Measurements from ENCODE around the gene ADGRG6. TPM values are rescaled to one million over a fixed set of nuclear protein-coding genes. Genes with fewer than 3 reads are reported as not detected.

ADGRG6 gene
- total RNA-seq, 1 experiment from 2014 or later: 2.5 TPM

- no peak overlapping the region for H3K4me2 ChIP-seq (ENCODE audit: insufficient read depth, insufficient read length, low read length)
- no peaks in the 10 kb centered on the region for H4K20me1 ChIP-seq (ENCODE audit: control insufficient read depth, insufficient read depth, insufficient read length)
- no peak overlapping the region for H2BK12ac ChIP-seq (ENCODE audit: insufficient read length, low read depth, low read length)
- no peak overlapping the region for H3K56ac ChIP-seq (ENCODE audit: insufficient read length, low read depth, low read length)
- no peak overlapping the region for H4K5ac ChIP-seq (ENCODE audit: insufficient read length, low read depth, low read length)
- H2BK120ac ChIP-seq (ENCODE audit: low read depth, low read length, poor library complexity, severe bottlenecking): no peak overlapping the region
- no peak overlapping the region for H3K14ac ChIP-seq (ENCODE audit: insufficient read depth, low read length)
- no peaks in the 10 kb centered on the region for H3K9me3 ChIP-seq (ENCODE audit: control insufficient read depth, low read depth, low read length)
- no peak overlapping the region for H4K8ac ChIP-seq (replicated peaks; ENCODE audit: insufficient read length, low read depth, low read length)
- H3K79me2 ChIP-seq (ENCODE audit: insufficient read depth, low read length): no peaks in the 10 kb centered on the region
- no peak overlapping the region for H2BK5ac ChIP-seq (ENCODE audit: insufficient read length, low read length)
- H3K18ac ChIP-seq (ENCODE audit: insufficient read length, low read depth, low read length): no peak overlapping the region
- no peaks in the 10 kb centered on the region for H3K79me1 ChIP-seq (ENCODE audit: insufficient read depth, low read depth, low read length, poor library complexity, severe bottlenecking)
- no peak overlapping the region for H3K9ac ChIP-seq (ENCODE audit: extremely low read depth, insufficient read length, low read length)
- H3K23me2 ChIP-seq (ENCODE audit: insufficient read length, low read depth, low read length, poor library complexity, severe bottlenecking): no peaks in the 10 kb centered on the region
- H3K27me3 ChIP-seq (ENCODE audit: insufficient read depth, low read length): no peaks in the 10 kb centered on the region
- H4K91ac ChIP-seq (ENCODE audit: insufficient read length, low read depth, low read length): no peak overlapping the region
- H2AK5ac ChIP-seq (ENCODE audit: insufficient read length, low read length): no peak overlapping the region
- no peak overlapping the region for H3K23ac ChIP-seq (ENCODE audit: insufficient read length, low read depth, low read length)
- DNase-seq: no peak
- H2AFZ ChIP-seq (ENCODE audit: low read length): no peak overlapping the region
- Mint-ChIP-seq H3K4me1 (peaks cover 3 to 15% of the 10 kb centered on the region in 2 experiments; a peak in 3 of 4 replicates), H3K4me3 (no peak overlapping the region), H3K9me3 (no peaks in the 10 kb centered on the region), H3K27ac (no peak overlapping the region), H3K36me3 (ENCODE audit: insufficient read depth in 1 of 3, low read depth in 3 of 3) (no peaks in the 10 kb centered on the region; a peak in 1 of 7 replicates), H3K27me3 (ENCODE audit: low read depth) (no peaks in the 10 kb centered on the region)
- TF ChIP-seq, protein P1, sequence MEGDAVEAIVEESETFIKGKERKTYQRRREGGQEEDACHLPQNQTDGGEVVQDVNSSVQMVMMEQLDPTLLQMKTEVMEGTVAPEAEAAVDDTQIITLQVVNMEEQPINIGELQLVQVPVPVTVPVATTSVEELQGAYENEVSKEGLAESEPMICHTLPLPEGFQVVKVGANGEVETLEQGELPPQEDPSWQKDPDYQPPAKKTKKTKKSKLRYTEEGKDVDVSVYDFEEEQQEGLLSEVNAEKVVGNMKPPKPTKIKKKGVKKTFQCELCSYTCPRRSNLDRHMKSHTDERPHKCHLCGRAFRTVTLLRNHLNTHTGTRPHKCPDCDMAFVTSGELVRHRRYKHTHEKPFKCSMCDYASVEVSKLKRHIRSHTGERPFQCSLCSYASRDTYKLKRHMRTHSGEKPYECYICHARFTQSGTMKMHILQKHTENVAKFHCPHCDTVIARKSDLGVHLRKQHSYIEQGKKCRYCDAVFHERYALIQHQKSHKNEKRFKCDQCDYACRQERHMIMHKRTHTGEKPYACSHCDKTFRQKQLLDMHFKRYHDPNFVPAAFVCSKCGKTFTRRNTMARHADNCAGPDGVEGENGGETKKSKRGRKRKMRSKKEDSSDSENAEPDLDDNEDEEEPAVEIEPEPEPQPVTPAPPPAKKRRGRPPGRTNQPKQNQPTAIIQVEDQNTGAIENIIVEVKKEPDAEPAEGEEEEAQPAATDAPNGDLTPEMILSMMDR (conservative IDR thresholded peaks at IDR 0.05): no peak
- H3K27ac ChIP-seq (ENCODE audit: insufficient read length, low read depth, low read length): no peak overlapping the region
- no CpG with 5 or more reads among the region's 2 CpGs for WGBS (ENCODE audit: extremely low coverage, insufficient read length, low lambda C conversion rate)
- H3T11ph ChIP-seq (ENCODE audit: low read length): no peak overlapping the region
- H3K4me1 ChIP-seq (ENCODE audit: insufficient read depth, low read length): no peaks in the 10 kb centered on the region
- H3K4ac ChIP-seq (ENCODE audit: low read depth, low read length): no peak overlapping the region
- no peak overlapping the region for H2BK15ac ChIP-seq (ENCODE audit: low read depth, low read length)
- no peak overlapping the region for H2BK20ac ChIP-seq (ENCODE audit: low read depth, low read length, poor library complexity, severe bottlenecking)
Measured at GRCh38 chr6:142331075-142331551, 29.3 kb downstream of the ADGRG6 start.
